ENCODE results near the gene PPFIA4. TPM values are rescaled to one million over a fixed set of nuclear protein-coding genes. Genes with fewer than 3 reads are reported as not detected.

PPFIA4 gene
- total RNA-seq, 1 donor from 2014 or later, result 4.9 TPM

DNA sequence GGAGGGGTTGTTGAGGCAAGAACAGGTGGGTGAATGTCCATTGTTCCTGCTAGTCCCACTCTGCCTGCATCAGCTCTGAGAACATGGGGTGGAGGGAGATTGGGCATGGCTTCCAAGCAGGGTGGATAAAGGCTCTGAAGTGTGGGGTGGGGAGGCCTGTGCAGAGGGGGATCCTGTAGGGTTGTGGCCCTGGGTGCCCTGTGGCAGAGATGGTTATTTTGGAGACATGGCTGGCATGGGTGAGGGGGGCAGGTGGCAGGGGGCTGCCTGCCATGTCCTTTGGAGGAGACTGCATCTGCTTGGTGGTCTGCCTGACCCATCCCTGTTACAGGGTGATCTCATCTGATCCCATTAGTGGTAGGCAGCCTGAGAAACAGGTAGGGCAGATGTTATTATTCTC, 48.3 kb downstream of the PPFIA4 start:
- Mint-ChIP-seq H3K36me3 (no peaks in the 10 kb centered on the region), H3K27me3 (peaks cover 75% of the 10 kb centered on the region), H3K9me3 (no peaks in the 10 kb centered on the region), H3K4me1 (ENCODE audit: unreplicated experiment) (peaks cover 4% of the 10 kb centered on the region), H3K4me3 (no peak overlapping the region), H3K27ac (no peak overlapping the region)
- TF ChIP-seq CTCF (conservative IDR thresholded peaks at IDR 0.05), result no peak
- DNase-seq (ENCODE audit: extremely low spot score, unreplicated experiment), result no peak

DNA sequence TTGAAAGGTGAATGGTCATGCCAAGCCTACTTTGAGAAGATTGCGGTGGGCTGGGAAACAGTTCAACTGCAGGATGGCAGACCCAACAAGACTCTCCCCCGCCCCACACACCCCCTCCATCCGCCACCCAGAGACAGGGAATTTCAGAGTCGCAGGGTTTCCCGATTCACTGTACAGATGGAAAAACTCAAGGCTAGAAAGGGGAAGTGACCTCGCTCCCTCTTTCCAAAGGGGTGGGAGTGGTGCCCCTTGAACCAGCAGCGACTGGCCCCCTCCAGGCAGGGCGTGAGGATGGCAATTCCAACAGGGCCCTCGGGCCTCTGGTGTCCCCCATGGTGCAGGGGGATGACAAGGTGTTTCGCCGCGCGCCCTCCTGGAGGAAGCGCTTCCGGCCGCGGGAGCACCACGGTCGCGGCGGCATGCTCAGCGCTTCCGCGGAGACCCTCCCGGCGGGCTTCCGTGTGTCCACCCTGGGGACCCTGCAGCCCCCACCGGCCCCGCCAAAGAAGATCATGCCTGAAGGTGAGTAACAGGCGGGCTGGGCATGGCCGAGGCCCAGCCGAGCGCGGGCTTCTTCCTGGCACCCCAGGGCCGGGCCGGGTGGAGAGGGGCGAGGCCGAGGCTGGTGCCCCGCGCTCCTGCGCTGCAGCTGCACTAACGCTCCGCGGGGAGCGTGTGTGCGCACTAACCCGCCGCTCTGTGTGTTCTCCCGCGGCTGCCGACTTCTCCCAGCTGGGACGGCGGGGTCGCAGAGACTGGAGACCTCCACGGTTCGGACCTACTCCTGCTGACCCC, 49.1 kb downstream of the PPFIA4 start:
- H3K27ac Mint-ChIP-seq, result no peak overlapping the region
- no peak for TF ChIP-seq CTCF (conservative IDR thresholded peaks at IDR 0.05)
- peak overlapping the region; percentile 65 for H3K4me3 Mint-ChIP-seq
- DNase-seq (ENCODE audit: extremely low spot score, unreplicated experiment), result no peak
- peaks cover 82% of the 10 kb centered on the region for H3K27me3 Mint-ChIP-seq
- no peaks in the 10 kb centered on the region for H3K9me3 Mint-ChIP-seq
- H3K4me1 Mint-ChIP-seq (ENCODE audit: unreplicated experiment), result no peaks in the 10 kb centered on the region
- no peaks in the 10 kb centered on the region for H3K36me3 Mint-ChIP-seq

GRCh38 chr1:203076031-203076511, 49.8 kb downstream of the PPFIA4 start:
- peaks cover 83% of the 10 kb centered on the region for H3K27me3 Mint-ChIP-seq
- no peak for DNase-seq (ENCODE audit: extremely low spot score, unreplicated experiment)

GRCh38 chr1:203077367-203077766, 51.1 kb downstream of the PPFIA4 start:
- no peak for DNase-seq (ENCODE audit: extremely low spot score, unreplicated experiment)
- Mint-ChIP-seq H3K4me1 (ENCODE audit: unreplicated experiment) (no peaks in the 10 kb centered on the region), H3K36me3 (no peaks in the 10 kb centered on the region), H3K4me3 (no peak overlapping the region), H3K27me3 (peaks cover 81% of the 10 kb centered on the region), H3K27ac (no peak overlapping the region), H3K9me3 (no peaks in the 10 kb centered on the region)
- no peak for TF ChIP-seq CTCF (conservative IDR thresholded peaks at IDR 0.05)

More at GRCh38 chr1:203076031-203076511, 49.8 kb downstream of the PPFIA4 start:
- no peaks in the 10 kb centered on the region for H3K4me1 Mint-ChIP-seq (ENCODE audit: unreplicated experiment)
- TF ChIP-seq CTCF (conservative IDR thresholded peaks at IDR 0.05), result no peak
- no peaks in the 10 kb centered on the region for H3K36me3 Mint-ChIP-seq
- no peaks in the 10 kb centered on the region for H3K9me3 Mint-ChIP-seq
- H3K4me3 Mint-ChIP-seq, result peak overlapping the region; percentile 65
- no peak overlapping the region for H3K27ac Mint-ChIP-seq

DNA sequence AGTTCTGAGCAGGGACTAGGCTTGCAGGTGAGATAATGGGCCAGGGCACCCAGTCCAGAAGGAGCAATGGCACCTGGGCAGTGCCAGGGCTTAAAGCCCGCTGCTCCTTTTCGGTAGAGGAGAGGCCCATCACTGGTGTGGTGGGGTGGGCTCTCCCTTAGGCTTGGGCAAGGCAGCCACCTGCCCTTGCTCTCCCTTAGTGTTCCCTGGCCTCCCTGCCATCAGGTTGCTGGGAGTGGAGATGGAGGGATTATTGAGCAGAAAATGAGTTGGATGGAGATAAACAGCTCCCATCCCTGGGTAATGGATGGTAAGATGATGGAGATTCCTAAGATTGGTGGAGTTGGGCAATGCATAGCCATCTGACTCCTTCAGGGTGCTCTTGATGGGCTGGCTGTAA, 51.7 kb downstream of the PPFIA4 start:
- Mint-ChIP-seq H3K36me3 (no peaks in the 10 kb centered on the region), H3K4me3 (no peak overlapping the region), H3K27ac (no peak overlapping the region), H3K4me1 (ENCODE audit: unreplicated experiment) (no peaks in the 10 kb centered on the region), H3K27me3 (peaks cover 80% of the 10 kb centered on the region), H3K9me3 (no peaks in the 10 kb centered on the region)
- no peak for TF ChIP-seq CTCF (conservative IDR thresholded peaks at IDR 0.05)
- DNase-seq (ENCODE audit: extremely low spot score, unreplicated experiment), result no peak
